Neuronal stem cell (in vitro differentiated cells): ENCODE results near the gene ADIRF.
A peak's percentile ranks its signal among the peaks of the same experiment; 100 is the strongest.

Experiments
- DNase-seq: peaks from one replicate; pipeline ENCODE4 v3.0.0-alpha.2; 2013; ENCODE audit warnings: low spot score
- H2AFZ ChIP-seq: one replicate; pipeline ENCODE4 v1.6.1; 2013; ENCODE audit warnings: mild to moderate bottlenecking, low read length, inconsistent platforms
- H2AK5ac ChIP-seq: 2 replicates; pipeline ENCODE4 v1.6.1; 2013; ENCODE audit warnings: low read depth, mild to moderate bottlenecking, inconsistent platforms, low read length, moderate library complexity, mixed read lengths
- H2BK120ac ChIP-seq: 2 replicates; pipeline ENCODE4 v1.6.1; 2013; ENCODE audit warnings: low read depth, mild to moderate bottlenecking, inconsistent platforms, low read length, moderate library complexity, mixed read lengths
- H2BK12ac ChIP-seq: one replicate; pipeline ENCODE4 v1.6.1; 2013; ENCODE audit warnings: low read length, inconsistent platforms
- H2BK15ac ChIP-seq: 2 replicates; pipeline ENCODE4 v1.6.1; 2013; ENCODE audit warnings: mild to moderate bottlenecking, low read length, inconsistent platforms, mixed read lengths
- H2BK5ac ChIP-seq: one replicate; pipeline ENCODE4 v1.6.1; 2013; ENCODE audit warnings: inconsistent platforms, mild to moderate bottlenecking, low read length, moderate library complexity
- H3K14ac ChIP-seq: one replicate; pipeline ENCODE4 v1.6.1; 2013; ENCODE audit warnings: low read length, inconsistent platforms
- H3K18ac ChIP-seq: 2 replicates; pipeline ENCODE4 v1.6.1; 2013; ENCODE audit warnings: low read length, inconsistent platforms
- H3K23ac ChIP-seq: 2 replicates; pipeline ENCODE4 v1.6.1; 2013; ENCODE audit warnings: low read depth, mild to moderate bottlenecking, mixed read lengths, low read length, inconsistent platforms; ENCODE audit not compliant: poor library complexity
- H3K27ac ChIP-seq: replicated peaks from 3 replicates; pipeline ENCODE4 v1.5.1; 2013; ENCODE audit warnings: low read length, inconsistent platforms
- H3K27me3 ChIP-seq, 3 experiments: 2 replicates each; pipeline ENCODE4 v1.6.1; 2013; ENCODE audit warnings: low read length in 3 of 3, mild to moderate bottlenecking in 2 of 3, inconsistent platforms in 1 of 3, low read depth in 1 of 3, mixed read lengths in 1 of 3, moderate library complexity in 1 of 3; ENCODE audit not compliant: control insufficient read depth in 3 of 3, insufficient read depth in 3 of 3
- H3K36me3 ChIP-seq, 2 donors: replicated peaks in 1 of 2; 2 replicates each; pipeline ENCODE4 v1.6.1; 2013; ENCODE audit warnings: low read length in 2 of 2; ENCODE audit not compliant: control insufficient read depth in 2 of 2, insufficient read depth in 2 of 2
- H3K4ac ChIP-seq: 2 replicates; pipeline ENCODE4 v1.6.1; 2013; ENCODE audit warnings: inconsistent platforms, mild to moderate bottlenecking, low read length, moderate library complexity
- H3K4me1 ChIP-seq, 2 donors: 1 replicate in 1 of 2; 2 replicates in 1 of 2; pipeline ENCODE4 v1.6.1; 2013; ENCODE audit warnings: low read length in 2 of 2, low read depth in 1 of 2; ENCODE audit not compliant: control insufficient read depth in 2 of 2, insufficient read depth in 1 of 2
- H3K4me2 ChIP-seq: one replicate; pipeline ENCODE4 v1.6.1; 2013; ENCODE audit warnings: mild to moderate bottlenecking, low read length, inconsistent platforms; ENCODE audit not compliant: insufficient read depth, poor library complexity, severe bottlenecking
- H3K4me3 ChIP-seq, 2 donors: 2 replicates each; pipeline ENCODE4 v1.5.1; 2013; ENCODE audit warnings: low read length in 2 of 2, mild to moderate bottlenecking in 2 of 2, inconsistent platforms in 1 of 2, moderate library complexity in 1 of 2
- H3K79me1 ChIP-seq: one replicate; pipeline ENCODE4 v1.6.1; 2013; ENCODE audit warnings: low read depth, mild to moderate bottlenecking, inconsistent platforms, low read length, moderate library complexity
- H3K9ac ChIP-seq: one replicate; pipeline ENCODE4 v1.6.1; 2013; ENCODE audit warnings: mild to moderate bottlenecking, low read depth, low read length, inconsistent platforms; ENCODE audit not compliant: poor library complexity
- H3K9me3 ChIP-seq, 2 donors: replicated peaks in 1 of 2; 2 replicates each; pipeline versions ENCODE3 to v1.6.1; 2013; ENCODE audit warnings: low read length in 2 of 2, mild to moderate bottlenecking in 2 of 2, inconsistent platforms in 1 of 2, low read depth in 1 of 2, mixed read lengths in 1 of 2, moderate library complexity in 1 of 2; ENCODE audit not compliant: control insufficient read depth in 2 of 2, insufficient read depth in 1 of 2
- H4K8ac ChIP-seq: one replicate; pipeline ENCODE4 v1.6.1; 2013; ENCODE audit warnings: low read depth, mild to moderate bottlenecking, inconsistent platforms, low read length, moderate library complexity
- H4K91ac ChIP-seq: one replicate; pipeline ENCODE4 v1.6.1; 2013; ENCODE audit warnings: low read length, low read depth, mild to moderate bottlenecking, inconsistent platforms; ENCODE audit not compliant: poor library complexity
- WGBS, 2 donors: extraction: QIAGEN DNeasy Blood & Tissue Kit; methylation state at CpG; one replicate each; pipeline ENCODE4 v1.1.7; 2013; ENCODE audit warnings: missing lambda C conversion rate in 2 of 2, mixed read lengths in 1 of 2; ENCODE audit not compliant: insufficient read length in 2 of 2, insufficient replicate concordance in 1 of 2; ENCODE audit errors: extremely low coverage in 2 of 2; 5-methylcytosine and 5-hydroxymethylcytosine counted together

Gene ADIRF

GRCh38 chr10:86941991-86942421, 26.3 kb upstream of the ADIRF start:
- H3K4me3 ChIP-seq: no peak overlapping the region
- no peak overlapping the region for H4K91ac ChIP-seq
- DNase-seq: no peak
- H3K4me2 ChIP-seq: no peak overlapping the region
- WGBS, 2 donors: no CpG with 5 or more reads among the region's 14 CpGs
- H4K8ac ChIP-seq: no peak overlapping the region
- peak overlapping the region; percentile 94 for H2AK5ac ChIP-seq
- H3K79me1 ChIP-seq: no peaks in the 10 kb centered on the region
- H3K14ac ChIP-seq: no peak overlapping the region
- no peak overlapping the region for H3K9ac ChIP-seq
- H3K23ac ChIP-seq: no peak overlapping the region
- H3K4ac ChIP-seq: no peak overlapping the region
- H2BK5ac ChIP-seq: no peak overlapping the region
- H3K36me3 ChIP-seq: peaks cover 0 to 2% of the 10 kb centered on the region in 2 donors
- H2BK120ac ChIP-seq: no peak overlapping the region
- H2BK12ac ChIP-seq: no peak overlapping the region
- peaks cover 0 to 2% of the 10 kb centered on the region in 2 donors for H3K9me3 ChIP-seq
- peaks cover 0 to 3% of the 10 kb centered on the region in 2 donors for H3K4me1 ChIP-seq
- H2BK15ac ChIP-seq: no peak overlapping the region
- H3K27ac ChIP-seq: no peak overlapping the region
- peaks cover 0 to 2% (median 0%) of the 10 kb centered on the region in 3 experiments for H3K27me3 ChIP-seq
- H2AFZ ChIP-seq: no peak overlapping the region
- H3K18ac ChIP-seq: no peak overlapping the region

GRCh38 chr10:86942441-86943315, 25.6 kb upstream of the ADIRF start:
- Histone ChIP-seq H3K4me2 (no peak overlapping the region), H2AK5ac (no peak overlapping the region), H3K4me3 (no peak overlapping the region), H2BK12ac (no peak overlapping the region), H4K8ac (no peak overlapping the region), H2BK120ac (no peak overlapping the region), H2BK15ac (peak overlapping the region; percentile 30), H3K27ac (no peak overlapping the region), H3K27me3 (peaks cover 0 to 2% (median 0%) of the 10 kb centered on the region in 3 experiments), H3K36me3 (peaks cover 0 to 2% of the 10 kb centered on the region in 2 donors), H3K4ac (no peak overlapping the region), H3K4me1 (peaks cover 0 to 3% of the 10 kb centered on the region in 2 donors), H3K9me3 (peaks cover 0 to 2% of the 10 kb centered on the region in 2 donors), H2BK5ac (no peak overlapping the region), H3K23ac (no peak overlapping the region), H4K91ac (no peak overlapping the region), H3K14ac (no peak overlapping the region), H3K79me1 (no peaks in the 10 kb centered on the region), H2AFZ (no peak overlapping the region), H3K9ac (peak overlapping the region; percentile 30), H3K18ac (no peak overlapping the region)
- no peak for DNase-seq
- WGBS, 2 donors: no CpG with 5 or more reads among the region's 94 CpGs

GRCh38 chr10:86943316-86944030, 24.8 kb upstream of the ADIRF start:
- no peak overlapping the region for H3K14ac ChIP-seq
- peak overlapping the region; percentile 30 for H2BK15ac ChIP-seq
- peaks cover 0 to 3% of the 10 kb centered on the region in 2 donors for H3K4me1 ChIP-seq
- WGBS, 2 donors: no CpG with 5 or more reads among the region's 30 CpGs
- H4K91ac ChIP-seq: no peak overlapping the region
- no peaks in the 10 kb centered on the region for H3K9me3 ChIP-seq
- no peak overlapping the region for H2AFZ ChIP-seq
- no peak overlapping the region for H4K8ac ChIP-seq
- no peaks in the 10 kb centered on the region for H3K27me3 ChIP-seq
- H3K9ac ChIP-seq: no peak overlapping the region
- H3K18ac ChIP-seq: peak overlapping the region; percentile 18
- H2BK12ac ChIP-seq: no peak overlapping the region
- DNase-seq: no peak
- no peak overlapping the region for H3K4ac ChIP-seq
- no peak overlapping the region for H3K4me2 ChIP-seq
- H3K79me1 ChIP-seq: no peaks in the 10 kb centered on the region
- H2BK120ac ChIP-seq: no peak overlapping the region
- H2BK5ac ChIP-seq: no peak overlapping the region
- H3K27ac ChIP-seq: no peak overlapping the region
- no peak overlapping the region for H3K4me3 ChIP-seq
- peak overlapping the region; percentile 60 for H3K23ac ChIP-seq
- H2AK5ac ChIP-seq: peak overlapping the region; percentile 57
- H3K36me3 ChIP-seq: no peaks in the 10 kb centered on the region

- no peak overlapping the region for H3K4me3 ChIP-seq
- H2BK5ac ChIP-seq: no peak overlapping the region
- H3K4me2 ChIP-seq: no peak overlapping the region
- H3K27ac ChIP-seq: no peak overlapping the region
- peak overlapping the region; percentile 57 for H2AK5ac ChIP-seq
- H3K36me3 ChIP-seq: no peaks in the 10 kb centered on the region
- H4K8ac ChIP-seq: no peak overlapping the region
- H2BK12ac ChIP-seq: no peak overlapping the region
- H2BK15ac ChIP-seq: no peak overlapping the region
- no peaks in the 10 kb centered on the region for H3K9me3 ChIP-seq
- no peak overlapping the region for H3K4ac ChIP-seq
- H4K91ac ChIP-seq: peak overlapping the region; percentile 20
- H3K27me3 ChIP-seq: no peaks in the 10 kb centered on the region
- H3K18ac ChIP-seq: no peak overlapping the region
- no peaks in the 10 kb centered on the region for H3K79me1 ChIP-seq
- DNase-seq: no peak
- no peak overlapping the region for H2BK120ac ChIP-seq
- no peak overlapping the region for H2AFZ ChIP-seq
- no peak overlapping the region for H3K9ac ChIP-seq
- no CpG with 5 or more reads among the region's 4 CpGs for WGBS, 2 donors
- H3K14ac ChIP-seq: no peak overlapping the region
- H3K23ac ChIP-seq: peak overlapping the region; percentile 60
- peaks cover 0 to 3% of the 10 kb centered on the region in 2 donors for H3K4me1 ChIP-seq
These were observed 24.3 kb upstream of the ADIRF start for GRCh38 chr10:86944031-86944419.
